Stomach (tissue), 9 donors: ENCODE data around the gene TMEM130. TPM values are rescaled to one million over a fixed set of nuclear protein-coding genes. Genes with fewer than 3 reads are reported as not detected.

ENCODE experiments used
- DNase-seq, 2 donors: peaks; one replicate each; pipeline versions ENCODE4 v3.0.0 to v3.0.0-alpha.2; 2013 to 2019
- H3K27ac ChIP-seq, 5 donors: fragments of 200-600 bp in 4 of 5; sonication (generic) in 4 of 5; one replicate each; pipeline ENCODE4 v1.5.1; 2013 to 2019; ENCODE audit warnings: mild to moderate bottlenecking in 1 of 5, moderate library complexity in 1 of 5
- H3K27me3 ChIP-seq, 3 donors: fragments of 200-600 bp; sonication (generic); one replicate each; pipeline ENCODE4 v1.5.1; 2017 to 2019; ENCODE audit warnings: mixed run types in 1 of 3
- H3K36me3 ChIP-seq, 4 donors: fragments of 200-600 bp; sonication (generic); 1 replicate in 3 of 4; 2 replicates in 1 of 4; pipeline ENCODE4 v1.5.1; 2016 to 2019
- H3K4me1 ChIP-seq, 4 donors: fragments of 200-600 bp; sonication (generic); one replicate each; pipeline ENCODE4 v1.5.1; 2016 to 2019
- H3K4me3 ChIP-seq, 4 donors: fragments of 200-600 bp; sonication (generic) in 3 of 4; one replicate each; pipeline ENCODE4 v1.5.1; 2016 to 2019; ENCODE audit warnings: mild to moderate bottlenecking in 1 of 4
- H3K9me3 ChIP-seq, 4 donors: fragments of 200-600 bp; sonication (generic); one replicate each; pipeline ENCODE4 v1.5.1; 2016 to 2019
- CTCF ChIP-seq, 7 experiments: fragments of 450-650 bp in 4 of 7; fragments of 200-600 bp in 3 of 7; sonication (generic) in 3 of 7; IDR thresholded peaks; one replicate each; pipeline ENCODE4 v1.5.1; 2016 to 2019; ENCODE audit warnings: antibody characterized with exemption in 7 of 7, control low read depth in 2 of 7, mild to moderate bottlenecking in 1 of 7
- EP300 ChIP-seq: sonication (generic); formaldehyde crosslinking; IDR thresholded peaks from one replicate; pipeline ENCODE4 v1.6.1; 2017; ENCODE audit warnings: antibody characterized with exemption
- POLR2A ChIP-seq, 4 donors: fragments of 450-650 bp; IDR thresholded peaks; one replicate each; pipeline ENCODE4 v1.6.1; 2016; ENCODE audit warnings: antibody characterized with exemption in 4 of 4, control low read depth in 2 of 4, mild to moderate bottlenecking in 1 of 4, moderate library complexity in 1 of 4
- POLR2AphosphoS5 ChIP-seq, 3 donors: sonication (generic); formaldehyde crosslinking; IDR thresholded peaks; one replicate each; pipeline ENCODE4 v1.6.1; 2016; ENCODE audit warnings: antibody characterized with exemption in 3 of 3
- WGBS, 5 donors: extraction: QIAGEN DNeasy Blood & Tissue Kit in 3 of 5; methylation state at CpG; one replicate each; pipeline versions ENCODE4 v1.1.5 to v1.1.7; 2013 to 2018; 5-methylcytosine and 5-hydroxymethylcytosine counted together
- intact Hi-C: fragments of 100-400 bp; cut with DNase I; formaldehyde crosslinking; loops from one replicate; pipeline ENCODE4 v1.15.1; 2023; ENCODE audit warnings: low total_unique reads
- polyA plus RNA-seq, 3 donors: library from polyadenylated mRNA; stranded (reverse); fragments of 200-250 nt; gene quantifications; one replicate each; pipeline ENCODE4 v1.2.3, GENCODE V29; 2013
- total RNA-seq, 5 donors: library from RNA; depleted of rRNA; stranded (reverse); fragments of >200 nt; gene quantifications; one replicate each; pipeline versions ENCODE4 v1.1.0 to v1.2.3, GENCODE V29; 2014 to 2016
- donor health status: healthy with polysubstance abuse.
- donor health status: Bipolar disorder and iron deficiency.
- donor health status: healthy.

The TMEM130 gene
- total and polyA plus RNA-seq, 8 donors, result 0.29 to 4.1 (median 0.63) TPM; not detected in 3

- TF ChIP-seq CTCF (IDR thresholded peaks at IDR 0.05), result no peak
- TF ChIP-seq EP300, result no peak
- TF ChIP-seq POLR2A (IDR thresholded peaks at IDR 0.05), result no peak
- no peak for TF ChIP-seq POLR2AphosphoS5 (IDR thresholded peaks at IDR 0.05)
- Histone ChIP-seq H3K27me3 (peaks cover 0 to 38% (median 0%) of the 10 kb centered on the region in 3 donors), H3K4me3 (no peak overlapping the region), H3K4me1 (peaks cover 0 to 3% (median under 1%) of the 10 kb centered on the region in 4 donors), H3K36me3 (no peaks in the 10 kb centered on the region), H3K27ac (no peak overlapping the region), H3K9me3 (no peaks in the 10 kb centered on the region)
- WGBS, 5 donors, result 69 to 93% (median 85%) methylated on average over 3 to 4 of the region's 4 CpGs
- intact Hi-C loops, result no loop called here
- no peak for DNase-seq
Measured at GRCh38 chr7:98862203-98862602, 7.6 kb downstream of the TMEM130 start.

- TF ChIP-seq POLR2A (IDR thresholded peaks at IDR 0.05), result no peak
- no peak for TF ChIP-seq CTCF (IDR thresholded peaks at IDR 0.05)
- no peak for TF ChIP-seq POLR2AphosphoS5 (IDR thresholded peaks at IDR 0.05)
- no peak for TF ChIP-seq EP300
- Histone ChIP-seq H3K9me3 (no peaks in the 10 kb centered on the region), H3K27ac (no peak overlapping the region), H3K27me3 (peaks cover 0 to 28% (median 0%) of the 10 kb centered on the region in 3 donors), H3K4me1 (no peaks in the 10 kb centered on the region), H3K36me3 (no peaks in the 10 kb centered on the region), H3K4me3 (no peak overlapping the region)
- intact Hi-C loops, result no loop called here
- DNase-seq, result no peak
- WGBS, 5 donors, result 70 to 76% (median 75%) methylated on average over 12 of the region's 12 CpGs
Measured at GRCh38 chr7:98860071-98860470, 9.7 kb downstream of the TMEM130 start.

GRCh38 chr7:98855610-98856422, 14.0 kb downstream of the TMEM130 start:
- Histone ChIP-seq H3K27me3 (peaks cover 0 to 38% (median 0%) of the 10 kb centered on the region in 3 donors), H3K27ac (no peak overlapping the region), H3K4me3 (no peak overlapping the region), H3K4me1 (no peaks in the 10 kb centered on the region), H3K9me3 (no peaks in the 10 kb centered on the region), H3K36me3 (no peaks in the 10 kb centered on the region)
- TF ChIP-seq EP300, result no peak
- TF ChIP-seq POLR2A (IDR thresholded peaks at IDR 0.05), result no peak
- no peak for TF ChIP-seq POLR2AphosphoS5 (IDR thresholded peaks at IDR 0.05)
- no peak for TF ChIP-seq CTCF (IDR thresholded peaks at IDR 0.05)
- intact Hi-C loops, result no loop called here
- no peak for DNase-seq
- WGBS, 5 donors, result 76 to 80% (median 78%) methylated on average over 14 to 24 of the region's 24 CpGs

GRCh38 chr7:98852826-98853225, 17.0 kb downstream of the TMEM130 start:
- DNase-seq, result no peak
- 51 to 72% (median 62%) methylated on average over 4 of the region's 4 CpGs for WGBS, 5 donors
- Histone ChIP-seq H3K4me1 (no peaks in the 10 kb centered on the region), H3K27me3 (peaks cover 0 to 21% (median 0%) of the 10 kb centered on the region in 3 donors), H3K36me3 (no peaks in the 10 kb centered on the region), H3K4me3 (no peak overlapping the region), H3K27ac (no peak overlapping the region), H3K9me3 (peaks cover 0 to 21% (median 19%) of the 10 kb centered on the region in 4 donors)
- TF ChIP-seq POLR2A (IDR thresholded peaks at IDR 0.05) (no peak), EP300 (no peak), CTCF (IDR thresholded peaks at IDR 0.05) (no peak), POLR2AphosphoS5 (IDR thresholded peaks at IDR 0.05) (no peak)
- intact Hi-C loops, result no loop called here
